Thoracic aorta (tissue), 2 donors: ENCODE results near the gene LRRC8E. TPM values are rescaled to one million over a fixed set of nuclear protein-coding genes. Genes with fewer than 3 reads are reported as not detected.

Experiments used
- ATAC-seq: fragments of 150-250 bp; one replicate; pipeline ENCODE4 v1.8.0; 2017; ENCODE audit warnings: low read depth; ENCODE audit not compliant: insufficient number of reproducible peaks, low FRiP score
- DNase-seq: peaks from one replicate; pipeline ENCODE4 v3.0.0-alpha.2; 2020; ENCODE audit warnings: low spot score
- H3K27ac ChIP-seq, 2 donors: fragments of 200-600 bp; sonication (generic); 1 replicate in 1 of 2; 2 replicates in 1 of 2; pipeline ENCODE4 v1.5.1; 2016; ENCODE audit warnings: mild to moderate bottlenecking in 2 of 2, moderate library complexity in 2 of 2
- H3K27me3 ChIP-seq: fragments of 200-600 bp; sonication (generic); replicated peaks from 2 replicates; pipeline ENCODE4 v1.6.0; 2016; ENCODE audit warnings: mild to moderate bottlenecking; ENCODE audit not compliant: insufficient read depth
- H3K36me3 ChIP-seq: fragments of 200-600 bp; sonication (generic); one replicate; pipeline ENCODE4 v1.5.1; 2016
- H3K4me1 ChIP-seq, 2 donors: fragments of 200-600 bp; sonication (generic); 1 replicate in 1 of 2; 2 replicates in 1 of 2; pipeline versions ENCODE4 v1.5.1 to v1.6.0; 2016; ENCODE audit warnings: low read depth in 2 of 2, mild to moderate bottlenecking in 1 of 2; ENCODE audit not compliant: control insufficient read depth in 1 of 2
- H3K4me3 ChIP-seq: fragments of 200-600 bp; sonication (generic); 2 replicates; pipeline ENCODE4 v1.5.1; 2016; ENCODE audit warnings: mild to moderate bottlenecking
- H3K9me3 ChIP-seq: fragments of 200-600 bp; sonication (generic); 2 replicates; pipeline ENCODE4 v1.5.1; 2016
- CTCF ChIP-seq: fragments of 200-600 bp; sonication (generic); IDR thresholded peaks from one replicate; pipeline ENCODE4 v1.5.1; 2019; ENCODE audit warnings: antibody characterized with exemption
- total RNA-seq, 2 donors: library from RNA; depleted of rRNA; stranded (reverse); fragments of >200 nt; gene quantifications; one replicate each; pipeline versions ENCODE4 v1.1.0 to v1.2.3, GENCODE V29; 2016

The LRRC8E gene
- total RNA-seq, 2 donors from 2014 or later, result 0.14 TPM; not detected in 1

- Histone ChIP-seq H3K27ac (no peak overlapping the region), H3K36me3 (no peaks in the 10 kb centered on the region), H3K9me3 (no peaks in the 10 kb centered on the region), H3K4me3 (no peak overlapping the region), H3K27me3 (no peaks in the 10 kb centered on the region), H3K4me1 (no peaks in the 10 kb centered on the region)
- TF ChIP-seq CTCF, result no peak
- ATAC-seq (no peak), DNase-seq (no peak)
Measured at GRCh38 chr19:7843521-7843920, 44.8 kb upstream of the LRRC8E start.

- Histone ChIP-seq H3K4me1 (no peaks in the 10 kb centered on the region), H3K27me3 (no peaks in the 10 kb centered on the region), H3K4me3 (no peak overlapping the region), H3K9me3 (no peaks in the 10 kb centered on the region), H3K27ac (no peak overlapping the region), H3K36me3 (no peaks in the 10 kb centered on the region)
- ATAC-seq (no peak), DNase-seq (no peak)
- no peak for TF ChIP-seq CTCF
Measured at GRCh38 chr19:7844405-7844804, 43.9 kb upstream of the LRRC8E start.

- no peak for ATAC-seq
- no peak for TF ChIP-seq CTCF
- Histone ChIP-seq H3K27ac (no peak overlapping the region), H3K27me3 (no peaks in the 10 kb centered on the region), H3K36me3 (no peaks in the 10 kb centered on the region), H3K9me3 (no peaks in the 10 kb centered on the region), H3K4me3 (no peak overlapping the region), H3K4me1 (no peaks in the 10 kb centered on the region)
- no peak for DNase-seq
Measured at GRCh38 chr19:7844951-7845350, 43.4 kb upstream of the LRRC8E start.

- no peak for ATAC-seq
- TF ChIP-seq CTCF, result no peak
Measured at GRCh38 chr19:7845390-7846154, 42.7 kb upstream of the LRRC8E start.

GRCh38 chr19:7846155-7846646 lies 42.1 kb upstream of the LRRC8E start:
- DNase-seq (no peak), ATAC-seq (no peak)
- H3K27me3 ChIP-seq, result no peaks in the 10 kb centered on the region
- no peak overlapping the region for H3K4me3 ChIP-seq
- no peaks in the 10 kb centered on the region for H3K4me1 ChIP-seq
- H3K27ac ChIP-seq, result no peak overlapping the region
- H3K36me3 ChIP-seq, result no peaks in the 10 kb centered on the region
- no peak for TF ChIP-seq CTCF
- H3K9me3 ChIP-seq, result no peaks in the 10 kb centered on the region

More at GRCh38 chr19:7845390-7846154, 42.7 kb upstream of the LRRC8E start:
- Histone ChIP-seq H3K27ac (no peak overlapping the region), H3K36me3 (no peaks in the 10 kb centered on the region), H3K4me3 (no peak overlapping the region), H3K9me3 (no peaks in the 10 kb centered on the region), H3K4me1 (no peaks in the 10 kb centered on the region), H3K27me3 (no peaks in the 10 kb centered on the region)
- DNase-seq, result no peak
